ENCODE measurements around the gene SEC23B.

- TF ChIP-seq, protein P1, sequence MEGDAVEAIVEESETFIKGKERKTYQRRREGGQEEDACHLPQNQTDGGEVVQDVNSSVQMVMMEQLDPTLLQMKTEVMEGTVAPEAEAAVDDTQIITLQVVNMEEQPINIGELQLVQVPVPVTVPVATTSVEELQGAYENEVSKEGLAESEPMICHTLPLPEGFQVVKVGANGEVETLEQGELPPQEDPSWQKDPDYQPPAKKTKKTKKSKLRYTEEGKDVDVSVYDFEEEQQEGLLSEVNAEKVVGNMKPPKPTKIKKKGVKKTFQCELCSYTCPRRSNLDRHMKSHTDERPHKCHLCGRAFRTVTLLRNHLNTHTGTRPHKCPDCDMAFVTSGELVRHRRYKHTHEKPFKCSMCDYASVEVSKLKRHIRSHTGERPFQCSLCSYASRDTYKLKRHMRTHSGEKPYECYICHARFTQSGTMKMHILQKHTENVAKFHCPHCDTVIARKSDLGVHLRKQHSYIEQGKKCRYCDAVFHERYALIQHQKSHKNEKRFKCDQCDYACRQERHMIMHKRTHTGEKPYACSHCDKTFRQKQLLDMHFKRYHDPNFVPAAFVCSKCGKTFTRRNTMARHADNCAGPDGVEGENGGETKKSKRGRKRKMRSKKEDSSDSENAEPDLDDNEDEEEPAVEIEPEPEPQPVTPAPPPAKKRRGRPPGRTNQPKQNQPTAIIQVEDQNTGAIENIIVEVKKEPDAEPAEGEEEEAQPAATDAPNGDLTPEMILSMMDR (IDR thresholded peaks at IDR 0.05; ENCODE audit: low read length), result no peak
- TF ChIP-seq EZH2 (IDR thresholded peaks at IDR 0.05; ENCODE audit: borderline replicate concordance, low read length), result no peak
These were observed at the start of gene SEC23B for GRCh38 chr20:18507218-18508191.
